BLaER1 (cell line): ENCODE results near the gene RGR.
"Not testable (repeated sequence)": the region's sequence is repeated elsewhere in the genome, so short reads cannot be mapped to it uniquely, and the experiment has no call there.

Experiments
- H3K27ac ChIP-seq: shearing (Covaris generic); formaldehyde crosslinking; 2 replicates; pipeline ENCODE4 v1.8.1; 2022
- H3K27me3 ChIP-seq: shearing (Covaris generic); formaldehyde crosslinking; 2 replicates; pipeline ENCODE4 v1.8.1; 2022
- H3K36me3 ChIP-seq: shearing (Covaris generic); formaldehyde crosslinking; 2 replicates; pipeline ENCODE4 v1.8.1; 2022
- H3K4me1 ChIP-seq: shearing (Covaris generic); formaldehyde crosslinking; 2 replicates; pipeline ENCODE4 v1.8.1; 2022
- H3K4me2 ChIP-seq: shearing (Covaris generic); formaldehyde crosslinking; 2 replicates; pipeline ENCODE4 v1.8.1; 2022
- H3K4me3 ChIP-seq: shearing (Covaris generic); formaldehyde crosslinking; 2 replicates; pipeline ENCODE4 v1.8.1; 2022
- H3K9ac ChIP-seq: shearing (Covaris generic); formaldehyde crosslinking; 2 replicates; pipeline ENCODE4 v1.8.1; 2022
- H3K9me3 ChIP-seq: shearing (Covaris generic); formaldehyde crosslinking; 2 replicates; pipeline ENCODE4 v1.8.1; 2022
- H4K20me1 ChIP-seq: shearing (Covaris generic); formaldehyde crosslinking; 2 replicates; pipeline ENCODE4 v1.8.1; 2022
- Cebpa-rat ChIP-seq: shearing (Covaris generic); IDR thresholded peaks from 2 replicates; pipeline ENCODE4 v1.8.1; 2022

RGR gene

DNA sequence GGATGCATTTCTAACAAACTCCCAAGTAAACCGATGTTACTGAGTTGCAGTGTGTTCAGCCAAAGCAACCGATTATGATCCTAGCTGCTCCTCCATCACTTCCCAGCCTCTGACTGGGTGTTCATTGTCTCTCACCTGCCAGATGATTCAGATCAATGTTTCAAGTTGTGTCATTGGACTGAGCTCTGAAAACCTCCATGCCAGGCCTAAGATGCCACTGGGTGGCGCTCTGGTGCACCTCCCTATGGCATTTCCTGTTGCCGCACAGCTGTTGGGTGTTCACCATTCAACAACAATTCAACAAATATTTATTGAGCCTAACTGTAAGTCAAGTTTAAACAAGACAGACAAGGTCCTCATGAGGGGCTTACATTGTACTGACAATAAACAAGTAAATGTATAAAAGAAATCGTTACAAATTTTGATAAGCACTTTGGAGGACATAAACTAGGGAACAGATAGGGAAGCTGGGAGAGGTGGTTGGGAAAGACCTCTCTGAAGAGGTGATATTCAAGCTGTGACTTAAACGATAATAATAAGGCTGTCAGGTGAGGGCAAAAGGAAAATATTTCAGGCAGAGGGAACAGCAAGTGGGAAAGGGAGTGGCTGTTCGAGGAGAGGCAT, 22.8 kb downstream of the RGR start:
- Histone ChIP-seq H3K9ac (no peak overlapping the region), H4K20me1 (no peaks in the 10 kb centered on the region), H3K36me3 (no peaks in the 10 kb centered on the region), H3K4me3 (no peak overlapping the region), H3K9me3 (no peaks in the 10 kb centered on the region), H3K27ac (no peak overlapping the region), H3K4me2 (no peak overlapping the region), H3K4me1 (no peaks in the 10 kb centered on the region), H3K27me3 (no peaks in the 10 kb centered on the region)
- TF ChIP-seq Cebpa-rat: no peak

DNA sequence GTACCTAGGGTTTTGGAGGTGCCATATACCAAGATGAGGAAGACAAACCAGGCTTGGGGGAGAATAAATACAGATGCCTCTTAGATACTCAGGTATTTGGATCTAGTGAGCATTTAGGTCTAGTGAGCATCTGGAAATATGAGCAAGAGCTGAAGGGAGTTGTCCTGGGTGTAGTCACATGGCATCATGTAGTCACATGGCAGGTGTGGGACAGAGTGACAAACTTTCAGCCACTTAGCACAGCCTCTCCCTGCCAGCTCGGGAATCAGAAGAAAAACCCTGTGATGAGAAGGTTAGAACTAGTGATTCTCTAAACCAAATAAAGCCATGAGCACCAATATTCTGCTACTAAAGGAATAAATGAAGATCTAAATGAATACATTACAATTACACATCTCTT, 24.3 kb downstream of the RGR start:
- H3K9ac ChIP-seq: no peak overlapping the region
- no peak overlapping the region for H3K4me2 ChIP-seq
- TF ChIP-seq Cebpa-rat: no peak
- H3K9me3 ChIP-seq: no peaks in the 10 kb centered on the region
- no peak overlapping the region for H3K27ac ChIP-seq
- no peaks in the 10 kb centered on the region for H3K4me1 ChIP-seq
- H3K4me3 ChIP-seq: no peak overlapping the region
- no peaks in the 10 kb centered on the region for H3K27me3 ChIP-seq
- no peaks in the 10 kb centered on the region for H4K20me1 ChIP-seq
- no peaks in the 10 kb centered on the region for H3K36me3 ChIP-seq

DNA sequence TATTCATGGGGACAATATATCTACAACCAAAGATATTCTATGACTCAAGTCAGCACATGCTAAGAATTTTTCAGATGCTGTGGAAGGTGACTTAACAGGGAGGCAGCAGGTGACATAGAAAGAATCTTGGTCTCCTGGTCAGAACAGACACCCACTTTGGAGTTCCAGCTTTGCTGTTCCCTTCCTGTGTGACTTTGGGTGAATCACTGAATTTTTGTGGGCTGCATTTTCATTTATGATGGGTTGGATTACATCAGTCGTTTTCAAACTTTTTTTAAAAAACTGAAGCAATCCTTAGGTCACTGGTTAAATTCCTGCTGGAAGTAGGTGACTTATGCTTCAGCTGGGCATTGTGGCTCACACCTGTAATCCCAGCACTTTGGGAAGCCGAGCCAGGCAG, 24.9 kb downstream of the RGR start:
- H3K27ac ChIP-seq: no peak overlapping the region
- no peak overlapping the region for H3K4me3 ChIP-seq
- no peak overlapping the region for H3K9ac ChIP-seq
- H3K4me1 ChIP-seq: no peaks in the 10 kb centered on the region
- no peak for TF ChIP-seq Cebpa-rat
- no peaks in the 10 kb centered on the region for H4K20me1 ChIP-seq
- H3K36me3 ChIP-seq: no peaks in the 10 kb centered on the region
- no peak overlapping the region for H3K4me2 ChIP-seq
- H3K9me3 ChIP-seq: no peaks in the 10 kb centered on the region
- H3K27me3 ChIP-seq: no peaks in the 10 kb centered on the region

DNA sequence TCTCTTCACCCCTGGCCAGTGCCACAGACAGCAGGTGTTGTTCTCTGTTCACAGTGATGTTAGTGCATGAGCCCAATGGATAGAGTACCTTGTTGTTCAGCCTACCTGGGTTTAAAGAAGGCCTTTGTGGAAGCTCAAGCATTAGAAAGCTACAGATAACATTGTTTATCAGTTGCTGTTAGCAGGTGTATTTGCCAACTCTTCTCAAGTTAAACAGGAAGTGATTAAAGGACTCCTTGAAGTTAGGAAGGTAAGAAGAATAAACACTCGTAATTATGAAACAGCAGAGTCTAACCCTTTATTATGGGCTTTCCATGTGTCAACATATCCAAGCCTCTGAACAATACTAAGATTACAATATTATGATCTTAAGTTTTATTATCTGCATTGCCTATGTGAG, 25.9 kb downstream of the RGR start:
- Histone ChIP-seq H3K27me3 (no peaks in the 10 kb centered on the region), H4K20me1 (no peaks in the 10 kb centered on the region), H3K9ac (no peak overlapping the region), H3K27ac (no peak overlapping the region), H3K4me1 (no peaks in the 10 kb centered on the region), H3K4me2 (no peak overlapping the region), H3K4me3 (no peak overlapping the region), H3K9me3 (no peaks in the 10 kb centered on the region), H3K36me3 (no peaks in the 10 kb centered on the region)
- TF ChIP-seq Cebpa-rat: no peak

DNA sequence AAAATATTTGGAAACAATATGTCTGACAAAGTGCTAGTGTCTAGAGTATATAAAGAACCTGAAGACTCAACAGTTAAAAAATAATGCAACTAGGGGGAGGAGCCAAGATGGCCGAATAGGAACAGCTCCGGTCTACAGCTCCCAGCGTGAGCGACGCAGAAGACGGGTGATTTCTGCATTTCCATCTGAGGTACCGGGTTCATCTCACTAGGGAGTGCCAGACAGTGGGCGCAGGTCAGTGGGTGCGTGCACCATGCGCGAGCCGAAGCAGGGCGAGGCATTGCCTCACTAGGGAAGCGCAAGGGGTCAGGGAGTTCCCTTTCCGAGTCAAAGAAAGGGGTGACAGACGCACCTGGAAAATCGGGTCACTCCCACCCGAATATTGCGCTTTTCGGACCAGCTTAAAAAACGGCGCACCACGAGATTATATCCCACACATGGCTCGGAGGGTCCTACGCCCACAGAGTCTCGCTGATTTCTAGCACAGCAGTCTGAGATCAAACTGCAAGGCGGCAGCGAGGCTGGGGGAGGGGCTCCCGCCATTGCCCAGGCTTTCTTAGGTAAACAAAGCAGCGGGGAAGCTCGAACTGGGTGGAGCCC, 35.1 kb downstream of the RGR start:
- not testable (repeated sequence) for H4K20me1 ChIP-seq, H3K9ac ChIP-seq, H3K4me1 ChIP-seq, H3K27ac ChIP-seq, H3K36me3 ChIP-seq, H3K4me2 ChIP-seq, H3K4me3 ChIP-seq, H3K27me3 ChIP-seq, H3K9me3 ChIP-seq

DNA sequence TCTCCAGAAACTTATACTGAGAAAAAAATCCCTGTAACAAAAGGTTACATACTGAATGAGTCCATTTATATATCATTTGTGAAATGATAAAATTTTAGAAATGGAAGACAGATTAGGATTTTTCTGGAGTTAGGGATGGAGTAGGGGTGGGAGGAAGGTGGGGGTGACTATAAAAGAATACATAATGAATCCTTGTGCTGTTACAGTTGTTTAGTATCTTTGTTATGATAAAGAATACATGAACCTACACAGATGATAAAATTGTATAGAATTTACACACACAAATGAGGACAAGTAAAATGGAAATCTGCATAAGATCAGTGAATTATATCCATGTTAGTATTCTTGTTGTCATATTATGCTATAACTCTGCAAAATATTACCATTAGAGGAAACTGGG, 41.8 kb downstream of the RGR start:
- H3K36me3 ChIP-seq: no peaks in the 10 kb centered on the region
- H3K4me3 ChIP-seq: no peak overlapping the region
- H3K9ac ChIP-seq: no peak overlapping the region
- no peaks in the 10 kb centered on the region for H4K20me1 ChIP-seq
- H3K27ac ChIP-seq: no peak overlapping the region
- H3K4me1 ChIP-seq: no peaks in the 10 kb centered on the region
- H3K27me3 ChIP-seq: peaks cover 27% of the 10 kb centered on the region; the same call in 1 of the 2 replicates
- H3K4me2 ChIP-seq: no peak overlapping the region
- TF ChIP-seq Cebpa-rat: no peak
- no peaks in the 10 kb centered on the region for H3K9me3 ChIP-seq

DNA sequence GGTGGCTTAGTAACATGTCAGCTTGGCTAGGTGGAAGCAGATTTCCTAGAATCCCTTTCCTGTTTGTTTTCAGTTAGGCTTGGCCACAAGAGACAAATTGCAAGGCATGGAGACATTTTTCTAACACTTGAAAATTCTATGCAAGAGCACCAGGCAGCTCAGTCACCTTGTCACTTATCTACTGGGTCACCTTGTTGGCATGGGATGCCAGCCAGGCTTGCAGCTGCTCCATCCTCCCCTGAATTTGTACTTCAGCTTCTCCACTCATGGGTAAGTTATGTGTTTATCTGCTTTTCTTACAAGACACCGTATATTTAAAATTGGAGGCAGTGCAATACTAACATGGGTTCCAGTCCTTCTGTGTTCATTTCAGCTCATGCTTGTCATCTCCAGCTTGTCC, 43.3 kb downstream of the RGR start:
- no peak for TF ChIP-seq Cebpa-rat
- Histone ChIP-seq H3K9ac (no peak overlapping the region), H3K36me3 (no peaks in the 10 kb centered on the region), H3K9me3 (no peaks in the 10 kb centered on the region), H3K4me3 (no peak overlapping the region), H3K4me1 (no peaks in the 10 kb centered on the region), H4K20me1 (no peaks in the 10 kb centered on the region), H3K27me3 (peaks cover 27% of the 10 kb centered on the region; the same call in 1 of the 2 replicates), H3K27ac (no peak overlapping the region), H3K4me2 (no peak overlapping the region)

DNA sequence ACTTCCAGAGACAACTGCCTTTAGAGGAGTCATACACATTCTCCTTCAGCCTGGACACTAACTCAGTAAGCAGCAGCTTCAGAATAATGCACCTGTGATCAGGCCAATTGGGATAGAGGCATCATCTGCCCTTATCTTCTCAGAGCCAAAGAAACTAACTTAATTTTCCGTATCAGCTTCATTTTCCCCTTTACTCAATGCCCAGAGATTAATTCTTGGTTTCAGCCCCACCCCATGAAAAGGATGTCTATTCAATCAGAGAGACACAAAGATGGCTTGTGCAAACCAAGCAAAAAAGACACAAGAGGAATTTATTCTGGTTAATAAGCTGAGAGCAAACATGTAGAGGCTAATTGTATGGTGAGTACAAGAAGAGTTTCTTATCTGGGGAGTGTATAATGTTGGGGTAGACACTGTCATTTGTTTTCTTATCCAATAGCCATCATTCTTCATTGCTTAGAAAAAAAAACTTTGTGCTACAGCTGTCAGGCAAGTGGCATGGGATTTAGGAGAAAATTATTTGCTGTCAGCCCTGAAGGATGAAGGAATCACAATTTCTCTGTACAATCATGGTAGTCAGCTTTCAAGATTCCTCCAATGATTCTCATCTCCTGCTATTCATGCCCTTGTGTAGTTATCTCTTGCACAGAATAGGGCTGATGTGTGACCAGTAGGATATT, 44.8 kb downstream of the RGR start:
- no peak for TF ChIP-seq Cebpa-rat
- H3K4me2 ChIP-seq: no peak overlapping the region
- no peaks in the 10 kb centered on the region for H3K4me1 ChIP-seq
- no peak overlapping the region for H3K27ac ChIP-seq
- H3K9me3 ChIP-seq: no peaks in the 10 kb centered on the region
- no peak overlapping the region for H3K4me3 ChIP-seq
- H3K27me3 ChIP-seq: peaks cover 27% of the 10 kb centered on the region; the same call in 1 of the 2 replicates
- no peaks in the 10 kb centered on the region for H3K36me3 ChIP-seq
- H3K9ac ChIP-seq: no peak overlapping the region
- H4K20me1 ChIP-seq: no peaks in the 10 kb centered on the region

DNA sequence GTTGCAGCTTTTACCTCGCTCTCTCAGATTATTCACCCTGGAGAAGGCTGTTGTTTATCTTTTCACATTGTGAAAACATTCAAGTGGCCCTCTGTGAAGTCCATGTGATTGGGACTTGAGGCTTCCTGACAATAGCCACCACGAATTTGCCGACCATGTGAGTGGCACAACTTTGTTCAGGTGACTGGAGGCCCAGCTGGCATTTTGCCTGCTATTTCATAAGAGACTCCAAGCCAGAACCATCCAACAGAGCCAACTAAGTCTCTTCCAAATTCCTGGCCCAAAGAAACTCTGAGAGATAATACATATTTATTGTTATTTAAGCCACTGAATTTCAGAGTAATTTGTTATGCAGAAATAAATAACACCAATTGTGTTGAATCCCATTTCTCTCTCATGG, 45.4 kb downstream of the RGR start:
- TF ChIP-seq Cebpa-rat: no peak
- no peak overlapping the region for H3K9ac ChIP-seq
- H3K4me2 ChIP-seq: no peak overlapping the region
- no peaks in the 10 kb centered on the region for H4K20me1 ChIP-seq
- H3K4me1 ChIP-seq: no peaks in the 10 kb centered on the region
- H3K36me3 ChIP-seq: no peaks in the 10 kb centered on the region
- no peak overlapping the region for H3K27ac ChIP-seq
- peaks cover 27% of the 10 kb centered on the region; the same call in 1 of the 2 replicates for H3K27me3 ChIP-seq
- no peak overlapping the region for H3K4me3 ChIP-seq
- no peaks in the 10 kb centered on the region for H3K9me3 ChIP-seq

DNA sequence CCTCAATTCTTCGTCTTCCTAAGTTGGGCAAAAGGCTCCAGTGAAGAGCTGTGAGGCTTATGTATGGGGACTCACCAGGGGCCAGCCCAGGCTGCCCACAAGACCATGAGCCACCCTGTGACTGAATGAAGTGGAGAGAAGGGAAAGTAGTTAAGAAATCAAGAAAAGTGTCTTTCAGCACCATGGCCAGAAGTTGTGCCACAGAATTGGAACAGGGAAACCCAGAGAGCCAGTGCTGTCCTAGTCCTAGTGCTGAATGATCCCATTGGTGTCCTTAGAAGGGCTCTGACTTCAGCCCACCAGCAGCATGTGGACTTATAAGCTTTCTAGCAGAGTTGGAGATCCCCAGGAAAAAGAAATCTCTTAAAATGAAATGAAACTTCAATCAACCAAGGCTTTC, 46.5 kb downstream of the RGR start:
- no peak overlapping the region for H3K27ac ChIP-seq
- H3K4me2 ChIP-seq: no peak overlapping the region
- H3K9me3 ChIP-seq: no peaks in the 10 kb centered on the region
- H3K27me3 ChIP-seq: peaks cover 27% of the 10 kb centered on the region; the same call in 1 of the 2 replicates
- no peak overlapping the region for H3K9ac ChIP-seq
- no peaks in the 10 kb centered on the region for H4K20me1 ChIP-seq
- H3K4me3 ChIP-seq: no peak overlapping the region
- no peaks in the 10 kb centered on the region for H3K4me1 ChIP-seq
- no peak for TF ChIP-seq Cebpa-rat
- no peaks in the 10 kb centered on the region for H3K36me3 ChIP-seq
